Measurements from ENCODE around the gene YDJC. TPM values are rescaled to one million over a fixed set of nuclear protein-coding genes. Genes with fewer than 3 reads are reported as not detected.

Gene YDJC
- total and polyA plus RNA-seq, 2 of the 8 experiments (the other 6 are each of a cell fraction or from before 2014, with no cell fraction given), result 36.7 to 45.2 TPM

GRCh38 chr22:21631025-21631424 is 1.2 kb upstream of the YDJC start:
- H3K9me3 ChIP-seq (ENCODE audit: insufficient read depth in 2 of 2, low read depth in 1 of 2, low read length in 1 of 2), result no peaks in the 10 kb centered on the region; a peak in 1 of 4 replicates
- H2AK5ac ChIP-seq (ENCODE audit: low read depth, low read length), result no peak overlapping the region
- ChIA-PET POLR2A (ENCODE audit: partially characterized antibody) (interaction anchor here (0.9 to 10.2 kb wide), 5 partner anchors 11 to 46 kb away, joined by 3 to 74 read pairs (median 4); partner anchors contain the start of gene SDF2L1), CTCF (ENCODE audit: partially characterized antibody) (interaction anchor here (0.8 to 24.1 kb wide), 13 partner anchors 10 to 59 kb away, joined by 3 to 499 read pairs (median 6); partner anchors contain the start of genes CCDC116 and SDF2L1)
- H3K36me3 ChIP-seq (ENCODE audit: control insufficient read depth in 2 of 4, insufficient read depth in 4 of 4, low read length in 3 of 4), result peaks cover 0 to 7% (median 3%) of the 10 kb centered on the region in 4 experiments; a peak in 2 of 8 replicates
- no peak overlapping the region for H3K4me3 ChIP-seq (ENCODE audit: extremely low read depth in 1 of 4, insufficient read depth in 2 of 4, low read depth in 3 of 4, low read length in 4 of 4)
- no peak overlapping the region for H3K4me2 ChIP-seq (ENCODE audit: insufficient read depth in 1 of 2, low read depth in 2 of 2, low read length in 2 of 2)
- no peak overlapping the region for H3K14ac ChIP-seq (ENCODE audit: insufficient read length)
- no peak overlapping the region for H4K5ac ChIP-seq (ENCODE audit: insufficient read length, low read depth, low read length)
- no peak overlapping the region for H3K27ac ChIP-seq (ENCODE audit: low read depth, low read length)
- no peak for DNase-seq (ENCODE audit: low read depth in 1 of 2, low spot score in 2 of 2)
- H3K9ac ChIP-seq (replicated peaks in 1 of 4; ENCODE audit: extremely low read depth in 1 of 4, low read depth in 3 of 4, low read length in 3 of 4), result no peak overlapping the region
- H3K79me2 ChIP-seq (ENCODE audit: control insufficient read depth in 1 of 2, insufficient read depth in 2 of 2, low read length in 2 of 2), result peaks cover 0 to 12% of the 10 kb centered on the region in 2 experiments; a peak in 1 of 4 replicates
- H3K23ac ChIP-seq (ENCODE audit: insufficient read length), result no peak overlapping the region
- H4K8ac ChIP-seq (ENCODE audit: extremely low read depth, insufficient read depth, low read length), result no peak overlapping the region
- no peak overlapping the region for H2AFZ ChIP-seq (ENCODE audit: low read length)
- no peak overlapping the region for H2BK12ac ChIP-seq (ENCODE audit: low read depth, low read length)
- H2BK15ac ChIP-seq (ENCODE audit: low read length), result no peak overlapping the region
- no peaks in the 10 kb centered on the region; the same call in 1 of the 2 replicates for H3K23me2 ChIP-seq (ENCODE audit: low read depth, low read length)
- H4K91ac ChIP-seq (replicated peaks; ENCODE audit: insufficient read length, low read length), result no peak overlapping the region
- H2BK5ac ChIP-seq (ENCODE audit: low read depth, low read length), result no peak overlapping the region
- no peak for FAIRE-seq
- WGBS, 2 experiments (ENCODE audit: extremely low coverage in 1 of 2, insufficient coverage in 1 of 2, insufficient read length in 1 of 2, insufficient replicate concordance in 2 of 2, low coverage in 1 of 2, low lambda C conversion rate in 2 of 2, missing lambda C conversion rate in 1 of 2), result 91% methylated on average over 4 of the region's 4 CpGs; no CpG with 5 or more reads in 1 of the 2 experiments
- no peak for TF ChIP-seq NRF1 (IDR thresholded peaks at IDR 0.05; ENCODE audit: low read depth, low read length)
- no peak for TF ChIP-seq CREB1 (IDR thresholded peaks at IDR 0.05)
- 0 out of 2 replicates have a peak, but pooled peaks cover 4% of the 10 kb centered on the region for H3K79me1 ChIP-seq (ENCODE audit: low read depth, low read length)
- no peak overlapping the region for H3K56ac ChIP-seq (replicated peaks; ENCODE audit: insufficient read length, low read depth, low read length)
- H2BK20ac ChIP-seq (ENCODE audit: low read length), result no peak overlapping the region; the same call in 1 of the 2 replicates
- no peak overlapping the region for H3K18ac ChIP-seq (ENCODE audit: extremely low read depth, low read length)
- no peak overlapping the region for H3K4ac ChIP-seq (replicated peaks; ENCODE audit: insufficient read length, low read depth, low read length)
- H2BK120ac ChIP-seq (replicated peaks; ENCODE audit: low read depth, low read length), result no peak overlapping the region
- no peaks in the 10 kb centered on the region; a peak in 2 of 7 replicates for H3K27me3 ChIP-seq (replicated peaks in 1 of 4; ENCODE audit: control insufficient read depth in 3 of 4, extremely low read depth in 1 of 4, insufficient read depth in 3 of 4, low read length in 3 of 4)
- H4K20me1 ChIP-seq (replicated peaks in 1 of 2; ENCODE audit: control insufficient read depth in 1 of 2, insufficient read depth in 2 of 2, low read length in 2 of 2), result peaks cover 8 to 12% of the 10 kb centered on the region in 2 experiments
- peaks cover 0 to 3% (median 2%) of the 10 kb centered on the region in 4 experiments; a peak in 2 of 7 replicates for H3K4me1 ChIP-seq (replicated peaks in 1 of 4; ENCODE audit: control insufficient read depth in 3 of 4, insufficient read depth in 4 of 4, low read length in 3 of 4)

Data from H1 (cell line).